DOHH2 (cell line): ENCODE results near the gene LATS2.
"Not testable (repeated sequence)": the region's sequence is repeated elsewhere in the genome, so short reads cannot be mapped to it uniquely, and the experiment has no call there.

Source experiments
- H3F3A ChIP-seq: fragments of 200-600 bp; sonication (generic), shearing (Covaris generic); 2 replicates; pipeline ENCODE4 v1.6.0; 2016; ENCODE audit warnings: antibody characterized with exemption, mild to moderate bottlenecking; ENCODE audit not compliant: control insufficient read depth, insufficient read depth
- H3K27ac ChIP-seq: fragments of 200-600 bp; sonication (generic); 2 replicates; pipeline ENCODE4 v1.5.1; 2014; ENCODE audit warnings: low read depth, mild to moderate bottlenecking, low read length, moderate library complexity
- H3K27me3 ChIP-seq: fragments of 200-600 bp; sonication (generic); 2 replicates; pipeline ENCODE4 v1.6.1; 2014; ENCODE audit warnings: mild to moderate bottlenecking, low read length, mixed read lengths; ENCODE audit not compliant: control insufficient read depth
- H3K36me3 ChIP-seq: fragments of 200-600 bp; sonication (generic); 2 replicates; pipeline ENCODE4 v1.6.1; 2014; ENCODE audit warnings: mild to moderate bottlenecking, low read length, moderate library complexity, mixed read lengths; ENCODE audit not compliant: control insufficient read depth
- H3K4me1 ChIP-seq: fragments of 200-600 bp; sonication (generic); 2 replicates; pipeline ENCODE4 v1.6.1; 2014; ENCODE audit warnings: mild to moderate bottlenecking, low read length, mixed read lengths; ENCODE audit not compliant: control insufficient read depth
- H3K4me2 ChIP-seq: fragments of 200-600 bp; sonication (generic); 2 replicates; pipeline ENCODE4 v1.6.0; 2014; ENCODE audit warnings: mild to moderate bottlenecking, low read length, moderate library complexity
- H3K4me3 ChIP-seq: fragments of 200-600 bp; sonication (generic); 2 replicates; pipeline ENCODE4 v1.5.1; 2014; ENCODE audit warnings: mild to moderate bottlenecking, low read length, mixed read lengths
- H3K79me2 ChIP-seq: fragments of 200-600 bp; sonication (generic); 2 replicates; pipeline ENCODE4 v1.6.1; 2014; ENCODE audit warnings: mild to moderate bottlenecking, low read length, mixed read lengths; ENCODE audit not compliant: control insufficient read depth
- H3K9me2 ChIP-seq: fragments of 200-600 bp; sonication (generic); replicated peaks from 2 replicates; pipeline ENCODE4 v1.6.1; 2014; ENCODE audit warnings: mild to moderate bottlenecking, low read length, mixed read lengths; ENCODE audit not compliant: control insufficient read depth
- H3K9me3 ChIP-seq: fragments of 200-600 bp; sonication (generic); 2 replicates; pipeline ENCODE4 v1.6.1; 2014; ENCODE audit warnings: antibody characterized with exemption, low read length, mixed read lengths; ENCODE audit not compliant: control insufficient read depth, insufficient read depth
- H4K20me1 ChIP-seq: fragments of 200-600 bp; sonication (generic); 2 replicates; pipeline ENCODE4 v1.6.0; 2014; ENCODE audit warnings: low read depth, mild to moderate bottlenecking, antibody characterized with exemption, low read length, moderate library complexity; ENCODE audit not compliant: control insufficient read depth, insufficient read depth
- CTCF ChIP-seq: fragments of 200-600 bp; sonication (generic); IDR thresholded peaks from one replicate; pipeline ENCODE4 v1.5.1; 2014; ENCODE audit warnings: antibody characterized with exemption, mild to moderate bottlenecking, low read depth, low read length; ENCODE audit not compliant: poor library complexity, severe bottlenecking
- EZH2phosphoT487 ChIP-seq: fragments of 200-600 bp; sonication (generic); IDR thresholded peaks from 2 replicates; pipeline ENCODE4 v1.6.1; 2017; ENCODE audit warnings: borderline replicate concordance, mild to moderate bottlenecking, antibody characterized with exemption, low read length, moderate library complexity, mixed read lengths

The LATS2 gene

DNA sequence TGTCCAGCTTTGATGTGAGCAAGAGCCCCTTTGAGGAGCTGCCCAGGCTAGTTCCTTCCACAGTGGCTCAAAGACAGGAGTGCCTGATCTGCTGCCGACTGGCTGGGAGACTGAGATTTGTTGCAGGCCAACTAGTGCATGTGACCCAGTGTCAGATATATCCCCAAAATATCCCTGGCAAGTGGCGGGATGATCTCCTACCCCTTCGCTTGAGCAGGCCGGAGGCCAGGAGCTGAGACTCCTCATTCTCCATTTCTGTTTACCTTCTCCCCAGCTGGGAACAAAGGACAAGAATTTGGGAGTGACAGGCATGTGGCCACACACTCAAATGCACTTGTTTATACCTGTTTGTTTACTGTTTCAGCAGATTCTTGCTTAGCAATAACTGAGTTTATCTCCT is 121.7 kb downstream of the LATS2 start:
- H3K9me3 ChIP-seq, result no peaks in the 10 kb centered on the region
- no peak overlapping the region for H3K4me3 ChIP-seq
- H3K4me1 ChIP-seq, result no peaks in the 10 kb centered on the region
- H3K79me2 ChIP-seq, result no peaks in the 10 kb centered on the region
- no peak overlapping the region for H3K27ac ChIP-seq
- TF ChIP-seq EZH2phosphoT487 (no peak), CTCF (no peak)
- H4K20me1 ChIP-seq, result no peaks in the 10 kb centered on the region
- H3K4me2 ChIP-seq, result no peak overlapping the region
- H3K27me3 ChIP-seq, result no peaks in the 10 kb centered on the region
- H3F3A ChIP-seq, result no peaks in the 10 kb centered on the region
- H3K36me3 ChIP-seq, result no peaks in the 10 kb centered on the region
- no peaks in the 10 kb centered on the region for H3K9me2 ChIP-seq

DNA sequence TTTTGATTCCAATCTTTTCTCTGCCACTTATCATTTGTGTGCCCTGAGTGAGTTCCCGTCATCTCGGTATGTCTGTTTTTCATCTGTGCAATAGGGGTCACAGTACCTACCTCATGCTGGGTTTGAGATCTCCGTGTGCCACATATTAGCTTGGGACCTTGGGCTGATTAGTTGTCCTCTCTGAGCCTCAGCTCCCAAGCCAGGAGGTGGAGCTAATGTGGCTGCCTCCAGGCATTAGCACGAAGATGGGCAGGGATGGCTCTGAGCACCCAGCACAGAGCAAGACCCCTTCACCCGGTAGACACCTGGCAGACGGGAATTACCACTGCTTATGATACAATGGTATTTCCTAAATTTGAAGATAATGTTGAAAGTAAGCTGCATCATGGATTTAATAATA is 123.1 kb downstream of the LATS2 start:
- Histone ChIP-seq H3K4me2 (no peak overlapping the region), H3K9me2 (no peaks in the 10 kb centered on the region), H3F3A (no peaks in the 10 kb centered on the region), H4K20me1 (no peaks in the 10 kb centered on the region), H3K9me3 (no peaks in the 10 kb centered on the region), H3K4me3 (no peak overlapping the region), H3K79me2 (no peaks in the 10 kb centered on the region), H3K27me3 (no peaks in the 10 kb centered on the region), H3K36me3 (no peaks in the 10 kb centered on the region), H3K27ac (no peak overlapping the region), H3K4me1 (no peaks in the 10 kb centered on the region)
- TF ChIP-seq CTCF (no peak), EZH2phosphoT487 (no peak)

- Histone ChIP-seq H3K27ac (no peak overlapping the region), H3K4me2 (no peak overlapping the region), H3K27me3 (no peaks in the 10 kb centered on the region), H3F3A (no peaks in the 10 kb centered on the region), H3K9me2 (no peaks in the 10 kb centered on the region), H3K36me3 (no peaks in the 10 kb centered on the region), H3K4me3 (no peak overlapping the region), H3K79me2 (no peaks in the 10 kb centered on the region), H3K9me3 (no peaks in the 10 kb centered on the region), H4K20me1 (no peaks in the 10 kb centered on the region), H3K4me1 (no peaks in the 10 kb centered on the region)
- TF ChIP-seq EZH2phosphoT487 (no peak), CTCF (no peak)
Measured at GRCh38 chr13:20927596-20928257, 133.7 kb downstream of the LATS2 start.

GRCh38 chr13:20925395-20925790 is 136.0 kb downstream of the LATS2 start:
- H3K9me3 ChIP-seq, H3K4me1 ChIP-seq, H3K27me3 ChIP-seq, H3K4me3 ChIP-seq, H4K20me1 ChIP-seq, H3K4me2 ChIP-seq, H3F3A ChIP-seq, H3K27ac ChIP-seq, H3K79me2 ChIP-seq, H3K36me3 ChIP-seq, H3K9me2 ChIP-seq: not testable (repeated sequence)
